Activated gamma-delta T cell (primary cell): ENCODE results near the gene FAT1.

ENCODE experiments used
- DNase-seq: peaks from one replicate; lab custom pipeline; 2025; lab: John Stamatoyannopoulos, UW

FAT1 gene

DNA sequence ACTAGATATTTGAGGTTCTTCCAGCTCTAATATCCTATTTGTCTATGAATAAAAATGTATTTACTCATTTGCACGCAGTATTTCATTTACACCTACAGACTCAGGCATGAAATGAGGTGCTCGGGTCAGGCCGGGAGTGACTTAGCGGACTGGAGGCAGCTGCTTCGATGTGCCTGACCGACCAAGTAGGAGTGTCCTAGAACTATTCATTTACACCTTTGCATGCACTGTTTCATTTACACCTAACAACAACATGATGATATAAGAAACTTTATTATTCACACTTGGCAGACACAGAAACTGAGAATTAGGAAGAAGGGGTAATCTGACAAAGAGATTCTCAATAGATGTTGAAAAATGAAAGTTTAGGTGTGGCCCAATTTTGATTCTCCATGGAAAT, 28.7 kb upstream of the FAT1 start:
- DNase-seq: no peak

DNA sequence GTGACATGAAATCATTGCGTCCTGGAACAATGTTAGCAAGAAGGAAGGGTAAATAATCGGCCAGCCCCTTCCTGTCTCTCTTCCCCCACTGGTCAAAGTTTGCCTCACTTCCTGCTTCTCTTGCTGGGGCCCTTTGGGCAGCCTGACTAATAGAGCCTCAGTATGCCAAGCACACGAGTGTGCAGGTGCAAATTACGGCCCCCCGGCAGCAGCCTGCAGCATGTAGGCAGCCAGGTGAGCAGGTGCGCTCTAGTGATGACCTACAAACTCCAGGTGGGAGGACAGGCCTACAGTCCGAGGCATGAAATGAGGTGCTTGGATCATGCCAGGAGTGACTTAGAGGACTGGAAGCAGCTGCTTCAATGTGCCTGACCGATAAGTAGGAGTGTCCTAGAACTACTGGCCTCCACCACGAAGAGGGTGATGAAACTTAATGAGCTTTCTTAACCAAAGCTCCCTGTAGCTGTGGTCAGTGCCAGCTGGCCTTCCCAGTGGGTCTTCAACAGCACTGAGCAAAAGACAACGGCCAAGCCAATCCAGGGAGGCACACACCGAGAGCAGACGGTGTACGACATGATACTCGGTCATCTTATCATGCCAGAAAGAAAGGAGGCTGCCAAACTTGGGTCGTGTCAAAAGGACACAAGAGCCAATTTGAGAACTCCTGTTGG, 26.1 kb upstream of the FAT1 start:
- DNase-seq: no peak

DNA sequence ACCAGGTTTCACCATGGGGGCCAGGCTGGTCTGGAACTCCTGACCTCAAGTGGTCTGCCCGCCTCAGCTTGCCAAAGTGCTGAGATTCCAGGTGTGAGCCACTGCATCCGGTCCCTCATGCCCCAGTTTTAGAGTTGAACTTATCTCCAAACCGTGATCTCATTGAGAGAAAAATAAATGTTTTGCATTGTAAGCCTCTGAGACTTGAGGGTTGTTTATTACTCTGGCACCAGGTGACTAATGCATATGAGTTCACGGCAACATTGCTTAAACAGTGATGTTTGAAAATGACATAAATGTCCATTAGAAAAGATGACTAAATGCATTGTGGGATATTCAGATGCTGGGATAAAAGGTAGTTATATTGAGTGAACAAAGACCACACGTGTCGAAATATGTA, 22.9 kb upstream of the FAT1 start:
- DNase-seq: no peak

DNA sequence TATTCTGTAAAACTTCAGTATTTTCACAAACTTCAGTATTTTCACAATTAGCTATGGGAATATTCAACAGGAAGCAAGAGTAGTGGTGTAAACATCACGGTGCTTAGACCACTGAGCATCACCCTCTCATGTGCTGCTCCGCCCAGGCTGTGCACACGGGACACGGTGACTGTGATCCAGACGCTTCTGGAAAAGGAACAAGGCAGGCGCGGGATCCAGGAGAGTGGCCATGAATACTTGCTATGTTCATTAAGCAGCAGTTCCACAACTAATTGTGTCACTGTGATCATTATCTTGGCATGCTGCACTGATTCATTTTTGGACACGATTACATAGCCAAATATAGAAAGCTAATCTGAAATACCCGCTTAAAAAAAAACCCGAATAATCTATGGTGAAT, 19.6 kb upstream of the FAT1 start:
- DNase-seq: no peak

DNA sequence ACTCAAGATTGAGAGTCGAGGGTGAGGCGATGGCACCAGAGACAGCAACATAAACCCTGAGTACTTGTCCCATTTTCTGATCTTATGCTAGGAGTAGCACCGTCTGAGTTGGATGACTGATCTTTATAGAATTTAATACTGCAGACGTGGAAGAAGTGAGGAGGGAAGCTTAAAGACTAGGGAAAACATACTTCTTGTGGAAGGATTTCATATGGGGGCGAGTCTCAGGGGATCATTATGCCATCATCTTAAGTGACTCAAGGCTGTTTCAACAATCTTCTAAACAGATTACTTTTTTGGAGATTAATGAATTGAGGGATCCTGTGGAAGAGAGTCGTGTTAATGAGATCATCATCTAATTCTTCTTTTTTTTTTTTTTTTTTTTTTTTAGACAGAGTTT, 17.2 kb upstream of the FAT1 start:
- no peak for DNase-seq

DNA sequence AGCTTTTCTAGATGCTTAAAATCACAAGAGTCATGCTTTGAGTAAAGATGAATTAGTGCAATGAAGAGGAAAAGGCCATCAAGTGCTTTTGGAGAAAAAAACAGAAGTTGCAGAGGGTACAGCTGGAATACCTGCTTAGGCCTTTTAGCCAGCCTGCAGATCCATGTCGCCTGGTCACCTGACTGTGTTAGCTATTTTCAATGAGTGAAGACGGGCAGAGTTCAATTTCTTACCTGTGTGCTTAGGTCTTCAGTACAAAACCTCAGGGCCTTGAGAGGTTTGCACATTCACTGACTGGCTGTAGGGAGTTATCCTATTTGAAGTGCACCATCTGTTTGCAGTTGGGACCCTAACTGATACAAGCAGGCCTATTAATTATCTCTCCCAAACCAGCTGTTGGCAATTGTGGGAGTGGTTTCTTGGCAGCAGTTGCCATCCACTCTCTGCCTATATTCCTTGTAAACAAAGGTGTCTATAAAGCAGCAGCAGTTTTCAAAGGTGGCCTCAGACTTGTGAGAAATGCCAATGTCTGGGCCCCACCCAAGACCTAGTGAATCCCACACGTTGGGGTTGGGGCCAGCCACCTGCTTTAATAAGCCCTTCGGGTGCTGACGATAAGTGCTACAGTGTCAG, 16.3 kb upstream of the FAT1 start:
- DNase-seq: no peak

DNA sequence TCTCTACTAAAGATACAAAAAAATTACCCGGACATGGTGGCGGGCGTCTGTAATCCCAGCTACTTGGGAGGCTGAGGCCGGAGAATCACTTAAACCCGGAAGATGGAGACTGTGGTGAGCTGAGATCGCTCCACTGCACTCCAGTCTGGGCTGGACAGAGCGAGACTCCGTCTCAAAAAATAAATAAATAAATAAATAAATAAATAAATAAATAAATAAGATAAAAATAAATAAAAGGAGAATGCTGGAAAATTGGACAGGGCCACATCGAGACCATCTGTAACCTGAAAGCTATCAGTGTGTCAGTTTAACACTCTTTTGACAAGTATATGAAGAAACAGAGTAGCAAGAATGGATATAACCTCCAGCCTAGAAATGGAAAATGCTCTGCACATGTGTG, 15.7 kb upstream of the FAT1 start:
- no peak for DNase-seq

DNA sequence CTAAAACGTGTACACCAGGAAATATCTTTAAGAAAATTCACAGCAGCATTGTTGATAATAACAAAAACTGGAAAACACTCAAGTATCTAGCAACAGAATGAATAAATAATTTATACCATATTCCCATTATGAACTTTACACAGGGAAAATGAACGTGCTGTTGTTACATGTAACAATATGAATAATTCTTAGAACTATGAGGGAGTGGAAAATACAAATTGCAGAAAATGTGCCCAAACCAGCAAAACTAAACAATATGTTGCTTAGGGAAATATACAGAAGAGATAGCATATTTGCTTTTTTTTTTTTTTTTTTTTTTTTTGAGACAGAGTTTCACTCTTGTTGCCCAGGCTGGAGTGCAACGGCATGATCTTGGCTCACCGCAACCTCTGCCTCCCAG, 14.8 kb upstream of the FAT1 start:
- no peak for DNase-seq

DNA sequence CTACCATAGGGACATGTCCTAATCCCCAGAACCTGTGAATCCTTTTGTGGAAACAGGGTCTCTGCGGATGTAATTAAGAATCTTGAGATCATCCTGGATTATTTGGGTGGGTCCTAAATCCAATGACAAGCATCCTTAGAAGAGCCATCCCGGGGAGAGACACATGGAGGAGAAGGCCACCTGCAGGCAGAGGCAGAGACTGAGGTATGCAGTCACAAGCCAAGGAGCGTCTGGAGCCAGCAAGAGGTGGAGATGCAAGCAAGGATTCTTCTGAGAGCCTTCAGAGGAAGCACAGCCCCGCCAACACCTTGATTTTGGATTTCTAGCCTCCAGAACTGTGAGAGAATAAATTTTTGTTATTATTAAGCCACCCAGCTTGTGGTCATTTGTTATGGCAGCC, 13.8 kb upstream of the FAT1 start:
- no peak for DNase-seq

DNA sequence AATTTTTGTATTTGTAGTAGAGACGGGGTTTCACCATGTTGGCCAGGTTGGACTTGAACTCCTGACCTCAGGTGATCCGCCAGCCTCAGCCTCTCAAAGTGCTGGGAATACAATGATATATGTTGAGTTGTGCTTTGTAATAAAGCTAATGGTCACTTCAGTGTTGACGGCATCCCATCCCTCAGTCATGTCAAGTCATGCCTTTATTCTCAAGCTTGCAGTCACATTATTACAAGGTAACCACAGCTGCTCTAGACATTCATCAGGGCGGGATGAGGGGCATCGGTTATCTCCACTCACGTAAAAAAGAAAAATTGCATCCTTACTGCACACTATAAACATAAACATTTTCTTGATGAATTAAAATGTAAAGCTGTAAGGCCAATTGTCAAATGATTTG, 12.8 kb upstream of the FAT1 start:
- DNase-seq: no peak

DNA sequence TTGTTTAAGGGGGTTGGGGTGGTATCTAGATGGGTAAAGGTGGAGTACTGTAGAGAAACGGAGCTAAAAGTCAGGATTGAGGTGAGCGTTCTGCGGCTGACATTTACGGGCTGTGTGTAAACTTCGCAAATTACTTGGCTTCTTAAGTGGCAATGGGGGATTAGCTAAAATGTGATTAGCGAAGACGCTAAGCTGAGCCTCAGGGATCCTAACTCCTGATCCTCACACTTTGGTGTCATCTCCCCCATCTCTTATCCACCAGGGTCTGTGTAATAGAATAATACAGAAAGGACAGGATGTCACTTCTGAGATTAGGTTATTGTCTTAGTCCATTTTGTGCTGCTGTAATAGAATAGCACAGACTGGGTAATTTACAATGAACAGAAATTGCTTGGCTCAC, 10.6 kb upstream of the FAT1 start:
- no peak for DNase-seq

DNA sequence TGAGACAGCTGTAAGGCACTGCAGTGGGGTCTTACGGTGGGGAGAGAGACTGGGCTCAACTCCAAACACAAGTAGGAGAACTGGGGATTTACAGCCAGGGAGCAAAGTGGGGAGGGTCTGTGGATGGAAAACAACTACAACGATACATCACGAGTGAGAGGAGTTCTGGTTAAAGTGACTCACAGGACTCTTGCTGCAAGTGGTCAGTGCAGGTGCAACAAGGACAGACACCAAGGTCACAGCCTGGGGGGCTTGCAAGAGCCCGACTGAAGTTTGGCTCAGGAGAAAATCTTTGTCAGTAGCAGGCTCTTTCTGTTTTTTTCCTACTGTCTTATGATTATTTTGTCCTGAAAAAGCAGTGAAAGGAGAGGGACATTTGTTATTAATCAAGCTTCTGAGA, 10.1 kb upstream of the FAT1 start:
- no peak for DNase-seq

DNA sequence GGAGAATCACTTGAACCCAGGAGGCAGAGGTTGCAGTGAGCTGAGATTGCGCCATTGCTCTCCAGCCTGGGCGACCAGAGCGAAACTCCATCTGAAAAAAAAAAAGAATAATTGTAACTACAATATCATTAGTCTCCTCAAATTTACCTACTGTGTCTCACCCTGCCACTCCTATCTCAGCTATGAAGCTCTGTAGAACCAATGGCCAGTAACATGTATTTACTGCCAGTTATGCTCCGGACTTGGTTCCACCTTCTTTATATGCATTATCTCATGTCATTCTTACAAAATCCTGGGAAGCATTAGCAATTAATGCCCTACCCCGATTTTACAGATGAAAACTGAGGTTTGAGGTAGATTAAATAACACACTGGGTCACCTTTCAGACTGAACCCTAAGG, 7.0 kb upstream of the FAT1 start:
- no peak for DNase-seq

DNA sequence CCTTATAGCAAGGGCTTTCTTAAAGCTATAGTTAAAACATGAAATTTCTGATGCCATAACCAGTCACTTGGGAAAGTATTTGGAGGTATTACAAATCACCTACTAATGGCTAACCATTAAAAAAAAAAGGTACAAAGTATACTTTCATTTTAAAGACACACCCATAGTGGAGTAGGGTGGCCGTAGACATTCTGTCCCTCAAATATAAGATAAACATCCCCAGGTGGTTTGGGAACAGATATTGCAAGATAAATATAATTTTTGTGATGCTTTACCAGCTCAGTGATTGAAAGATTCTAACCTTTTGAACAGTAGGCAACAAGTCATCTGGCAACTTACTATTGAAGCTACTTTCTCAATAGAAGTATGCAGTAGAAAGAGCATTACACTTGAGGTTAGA, 6.2 kb upstream of the FAT1 start:
- DNase-seq: no peak

DNA sequence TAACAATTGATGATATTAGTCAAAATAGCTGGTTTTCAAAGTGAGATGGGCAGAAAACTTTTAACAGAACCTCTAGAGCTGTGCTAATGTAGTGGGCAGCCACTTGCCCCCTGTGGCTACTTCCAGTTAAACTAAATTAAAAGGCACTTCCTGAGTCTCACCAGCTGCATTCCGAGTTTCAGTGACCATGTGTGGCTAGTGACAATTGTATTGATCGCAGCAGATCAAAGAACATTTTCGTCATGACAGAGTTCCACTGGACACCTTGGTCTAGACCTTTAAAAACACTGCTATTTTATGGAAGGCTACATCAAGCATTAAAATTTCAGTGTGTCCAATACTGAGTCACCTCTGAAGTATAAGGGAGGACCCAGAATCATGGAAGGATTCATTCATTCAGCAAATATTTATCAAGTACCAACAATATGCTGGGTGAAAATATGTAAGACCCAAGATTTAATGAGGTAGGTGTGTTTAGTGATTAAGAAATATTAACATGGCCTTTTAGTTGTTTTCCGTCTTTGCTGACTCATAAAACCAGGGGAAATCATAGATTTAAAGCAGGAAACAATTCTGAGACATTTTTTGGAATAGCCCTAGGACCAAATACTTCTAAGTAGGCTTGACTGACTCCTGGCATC, 5.1 kb upstream of the FAT1 start:
- DNase-seq: no peak

DNA sequence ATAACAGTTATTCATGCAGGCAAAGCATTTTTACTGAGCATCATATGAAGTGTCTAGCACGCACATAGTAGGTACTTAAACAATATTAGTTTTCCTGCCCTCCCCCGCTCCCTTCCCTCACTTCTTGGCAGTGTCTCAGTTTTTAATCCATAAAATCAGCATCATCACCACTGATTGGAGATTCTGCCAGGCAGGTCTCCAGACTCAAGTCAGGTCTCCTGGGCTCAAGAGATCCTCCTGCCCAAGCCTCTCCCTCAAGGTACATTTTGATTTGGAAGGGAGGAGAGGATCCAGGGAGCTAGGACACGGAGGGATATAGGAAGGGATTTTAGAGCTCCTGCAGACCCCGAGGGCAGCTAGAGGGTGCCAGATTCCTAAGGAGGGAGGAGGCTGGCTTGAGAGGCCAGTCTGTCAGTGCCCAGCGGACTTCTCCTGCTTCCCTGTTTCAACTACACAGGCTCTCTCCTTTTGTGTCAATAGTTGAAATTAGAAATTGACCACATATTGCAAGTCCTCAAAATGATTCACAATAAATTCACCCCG, 4.4 kb upstream of the FAT1 start:
- no peak for DNase-seq

DNA sequence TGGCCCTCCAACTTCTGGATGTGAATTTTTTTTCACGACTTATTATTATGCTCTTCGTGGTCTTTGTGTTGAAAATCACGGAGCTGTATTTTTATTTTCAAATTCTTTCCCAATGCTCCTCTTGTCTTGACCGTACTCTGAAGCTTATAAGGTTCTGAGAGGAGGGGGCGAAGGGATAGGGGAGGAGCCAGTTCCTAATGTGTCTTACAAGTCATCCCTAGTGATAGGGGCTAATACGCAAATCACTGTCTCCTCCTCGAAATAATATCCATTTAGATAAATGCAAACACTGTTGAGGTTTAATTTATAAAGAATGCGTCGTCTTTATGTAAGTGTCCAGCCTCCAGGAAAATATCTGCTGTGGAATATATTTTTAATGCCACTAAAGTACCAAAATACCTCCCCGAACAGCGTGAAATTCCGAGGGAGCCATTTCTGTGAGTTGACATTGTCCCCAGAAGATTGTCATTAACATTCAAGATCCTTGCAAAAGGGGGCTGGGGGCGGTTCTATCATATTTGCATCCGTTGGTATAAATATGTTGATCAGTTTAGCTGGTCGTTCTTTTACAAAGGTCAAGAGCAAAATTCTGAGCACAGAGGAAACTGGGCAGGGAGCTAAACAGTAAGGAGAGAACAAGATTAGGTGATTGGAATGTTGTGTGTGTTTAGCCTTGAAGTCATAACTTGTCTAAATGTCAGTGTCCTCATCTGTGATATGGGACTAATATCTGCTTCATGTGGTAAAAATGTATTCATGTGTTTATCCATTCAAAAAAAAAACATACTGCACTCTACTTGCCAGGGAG, 3.7 kb upstream of the FAT1 start:
- DNase-seq: no peak

DNA sequence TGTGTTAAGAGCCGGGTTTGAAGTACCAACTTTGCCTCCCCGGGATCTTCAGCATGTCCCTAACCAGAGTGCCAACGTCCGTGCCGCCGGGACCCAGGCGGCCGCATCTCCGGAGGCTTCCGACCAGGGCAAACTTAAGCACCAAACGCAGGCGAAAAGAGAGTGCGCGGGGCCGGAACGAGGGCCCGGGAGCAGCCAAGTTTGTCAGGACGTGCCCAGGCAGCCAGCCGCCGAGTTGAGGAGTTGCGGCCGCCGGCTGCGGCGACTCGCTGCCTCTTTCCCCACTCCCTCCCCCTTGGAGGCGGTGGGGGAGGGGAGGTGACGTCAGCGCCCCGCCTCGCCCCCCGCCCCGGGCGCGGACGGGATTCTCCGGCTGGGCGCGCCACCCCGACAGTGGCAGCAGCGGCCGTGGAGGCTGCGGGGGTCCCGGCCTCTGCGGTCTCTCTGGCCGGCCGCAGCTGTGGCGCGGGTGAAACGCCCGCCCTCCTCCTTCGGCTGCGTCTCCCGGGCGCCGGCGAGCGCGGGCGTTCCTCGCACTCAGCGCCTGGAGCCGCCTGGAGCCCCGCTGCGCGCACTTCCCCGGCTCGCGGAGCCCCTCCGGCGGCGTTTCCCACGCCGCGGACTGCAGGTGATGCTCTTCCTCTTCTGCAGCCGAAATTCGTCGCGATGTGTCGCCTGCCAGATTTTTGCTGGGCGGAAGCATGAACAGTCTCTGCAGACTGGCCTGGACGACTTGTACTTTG, 2.9 kb upstream of the FAT1 start:
- DNase-seq: no peak

DNA sequence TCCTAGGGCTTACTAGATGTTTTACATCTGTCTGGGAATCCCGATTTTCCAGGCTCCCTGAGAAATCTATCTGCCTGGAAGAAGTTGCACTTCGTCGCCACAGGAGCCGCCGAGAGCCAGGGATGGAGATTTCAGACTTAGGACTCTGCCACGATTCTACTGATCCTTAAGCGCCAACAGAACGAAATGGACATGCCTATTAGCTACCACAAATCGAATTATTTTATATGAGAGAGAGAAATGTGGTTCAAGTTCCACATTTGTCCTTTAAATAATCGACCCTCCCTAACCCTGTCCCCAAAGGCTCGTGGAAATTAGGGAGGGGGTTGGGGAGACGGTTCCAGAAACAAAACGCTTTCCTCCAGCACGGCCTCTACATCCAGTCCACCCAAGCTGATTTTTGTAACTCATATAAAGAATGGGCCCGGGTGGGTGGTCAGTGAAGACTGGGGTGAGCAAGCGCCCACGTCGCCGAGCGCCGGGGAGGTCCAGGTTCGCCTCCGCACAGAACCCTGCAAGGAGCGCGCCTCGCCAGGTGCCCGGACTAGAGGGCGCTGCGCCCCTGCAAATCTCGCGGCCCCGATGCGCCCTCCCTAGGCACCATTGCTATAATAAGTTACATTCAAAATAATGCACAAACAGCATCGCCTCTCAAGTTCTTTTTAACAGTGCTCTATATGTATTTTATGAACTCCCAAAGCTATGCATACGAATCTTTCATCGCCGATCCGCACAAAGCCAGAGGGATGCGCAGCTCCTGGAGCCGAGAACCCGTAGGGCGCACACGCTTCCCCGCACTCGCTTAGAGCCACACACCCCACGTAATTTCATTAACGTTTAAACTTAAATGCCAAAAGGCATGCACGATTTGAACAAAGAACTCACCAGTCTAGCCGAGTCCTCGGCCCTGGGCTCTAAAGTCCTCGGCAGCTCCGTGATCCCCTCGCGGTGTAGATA, 2.1 kb upstream of the FAT1 start:
- DNase-seq: no peak

DNA sequence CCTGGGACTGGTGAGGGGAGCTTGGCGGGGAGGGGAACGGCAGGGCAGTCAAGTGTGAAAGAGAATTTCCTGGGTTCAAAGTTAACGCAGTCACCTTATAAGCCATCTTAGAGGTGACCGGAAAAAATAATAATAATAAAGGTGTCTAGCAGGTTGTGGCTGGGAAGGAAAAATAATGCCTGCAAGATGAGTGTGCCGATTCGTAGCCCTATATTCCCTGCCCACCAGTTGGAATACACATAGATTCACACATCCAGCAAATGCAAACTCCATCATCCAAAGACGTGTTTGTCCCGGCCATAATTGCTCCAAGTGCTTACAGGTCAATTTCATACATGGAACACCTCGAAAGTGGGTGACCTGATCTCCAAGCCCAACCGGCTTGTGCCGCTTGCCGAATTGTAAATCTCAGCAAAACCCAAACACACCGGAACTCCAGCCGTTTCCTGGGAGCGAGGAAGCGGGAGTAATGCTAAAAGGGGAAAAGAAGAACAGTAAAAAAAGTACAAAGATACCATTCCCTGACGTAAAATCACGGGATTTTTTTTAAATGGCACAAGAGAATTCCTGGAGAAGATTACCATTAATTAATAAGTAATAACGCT, 1.3 kb upstream of the FAT1 start:
- DNase-seq: no peak
